K562 (cell line): ENCODE data around the gene NKG7. TPM values are rescaled to one million over a fixed set of nuclear protein-coding genes. Genes with fewer than 3 reads are reported as not detected.

Source experiments
- ERF ChIP-seq: fragments of 450-650 bp; formaldehyde crosslinking; IDR thresholded peaks from 2 replicates; pipeline ENCODE4 v1.4.0; 2020; ENCODE audit warnings: mild to moderate bottlenecking, mixed read lengths
- FOXP1 ChIP-seq: sonication (generic); formaldehyde crosslinking; IDR thresholded peaks from 2 replicates; pipeline ENCODE4 v1.8.0; 2022; ENCODE audit warnings: mild to moderate bottlenecking, missing genetic modification reagents
- MTA2 ChIP-seq: fragments of 450-650 bp; IDR thresholded peaks from 2 replicates; pipeline ENCODE4 v1.6.1; 2016; ENCODE audit warnings: low read depth
- PML ChIP-seq: IDR thresholded peaks from 2 replicates; pipeline ENCODE4 v1.6.1; 2012; ENCODE audit warnings: low read length, inconsistent platforms
- PPARD ChIP-seq: fragments of 250-450 bp; sonication (Bioruptor Pico); IDR thresholded peaks from 2 replicates; pipeline ENCODE4 v1.8.0; 2022; ENCODE audit warnings: inconsistent platforms, mild to moderate bottlenecking, moderate library complexity
- SMARCE1 ChIP-seq: fragments of 450-650 bp; IDR thresholded peaks from 2 replicates; pipeline ENCODE4 v1.7.1; 2016; ENCODE audit warnings: mild to moderate bottlenecking
- TAF1 ChIP-seq: IDR thresholded peaks from 2 replicates; pipeline ENCODE4 v1.6.1; 2011; ENCODE audit warnings: mild to moderate bottlenecking, low read length, moderate library complexity; ENCODE audit not compliant: insufficient read depth, control insufficient read depth, severe bottlenecking; ENCODE audit errors: extremely low read depth
- TEAD4 ChIP-seq, 2 experiments: sonication (generic) in 1 of 2; formaldehyde crosslinking in 1 of 2; IDR thresholded peaks; 2 replicates each; pipeline versions ENCODE4 v1.6.1 to v1.8.0; 2012 to 2022; ENCODE audit warnings: borderline replicate concordance in 1 of 2, inconsistent platforms in 1 of 2, low read length in 1 of 2, mild to moderate bottlenecking in 1 of 2, missing genetic modification reagents in 1 of 2
- ZNF407 ChIP-seq: fragments of 450-650 bp; IDR thresholded peaks from 2 replicates; pipeline ENCODE4 v1.6.1; 2016; ENCODE audit warnings: low read depth
- polyA plus RNA-seq, 8 experiments: library from polyadenylated mRNA; depleted of rRNA in 4 of 8; stranded (reverse) in 5 of 8; unstranded in 3 of 8; fragments of >200 nt; fragmentation: Nextera tagmentation in 2 of 8; fragmentation: Illumina TruSeq in 1 of 8; extraction: Ambion mirVana in 2 of 8; extraction: Trizol in 1 of 8; gene quantifications; 2 replicates each; pipeline versions ENCODE4 v1.2.1 to v1.2.3, GENCODE V29; 2011 to 2014; ENCODE audit warnings: inconsistent platforms in 1 of 8, missing spikeins in 1 of 8
- total RNA-seq, 7 experiments: library from RNA; depleted of rRNA in 6 of 7; stranded (reverse); fragments of >200 nt in 6 of 7; fragmentation: Illumina TruSeq in 2 of 7; extraction: Trizol in 2 of 7; gene quantifications; 2 replicates each; pipeline versions ENCODE4 v1.2.1 to v1.2.3, GENCODE V29; 2011 to 2021; ENCODE audit warnings: low replicate concordance in 1 of 7
- TF ChIP-seq, protein P1 (sequence below), 2 experiments: fragments of 450-650 bp; IDR thresholded peaks; 2 replicates each; pipeline ENCODE4 v1.6.1; 2018; ENCODE audit warnings: mild to moderate bottlenecking in 2 of 2, low read depth in 1 of 2; ENCODE audit not compliant: partially characterized antibody in 2 of 2
- TF ChIP-seq, protein P2 (sequence below), 2 experiments: fragments of 200-800 bp in 1 of 2; sonication (Bioruptor generic) in 1 of 2; sonication (generic) in 1 of 2; formaldehyde crosslinking in 1 of 2; IDR thresholded peaks in 1 of 2; conservative IDR thresholded peaks in 1 of 2; 2 replicates each; pipeline versions ENCODE4 v1.5.0 to v1.6.1; 2016 to 2020; ENCODE audit warnings: missing compliant biosample characterization in 1 of 2, missing genetic modification characterization in 1 of 2, missing genetic modification reagents in 1 of 2

NKG7 gene
- total and polyA plus RNA-seq, 9 of the 15 experiments (the other 6 are each of a cell fraction or from before 2014, with no cell fraction given), result 0.30 to 0.70 (median 0.51) TPM; not detected in 2

- TF ChIP-seq ZNF407 (peak; percentile 47; the same call in 1 of the 2 replicates), PPARD (CRISPR knock-in tag) (no peak), SMARCE1 (no peak; the same call in none of the 2 replicates), TEAD4 (IDR thresholded peaks at IDR 0.05; ENCODE audit: low read length) (0 out of 2 replicates have a peak, but pooled peaks have one; percentile 1), TEAD4 (CRISPR knock-in tag; IDR thresholded peaks at IDR 0.05; ENCODE audit: borderline replicate concordance) (no peak), FOXP1 (CRISPR knock-in tag) (no peak), PML (peak; percentile 77; the same call in 1 of the 2 replicates), TAF1 (peak; percentile 88), ERF (CRISPR knock-in tag) (no peak), MTA2 (0 out of 2 replicates have a peak, but pooled peaks have one; percentile 31)
- TF ChIP-seq, protein P1, sequence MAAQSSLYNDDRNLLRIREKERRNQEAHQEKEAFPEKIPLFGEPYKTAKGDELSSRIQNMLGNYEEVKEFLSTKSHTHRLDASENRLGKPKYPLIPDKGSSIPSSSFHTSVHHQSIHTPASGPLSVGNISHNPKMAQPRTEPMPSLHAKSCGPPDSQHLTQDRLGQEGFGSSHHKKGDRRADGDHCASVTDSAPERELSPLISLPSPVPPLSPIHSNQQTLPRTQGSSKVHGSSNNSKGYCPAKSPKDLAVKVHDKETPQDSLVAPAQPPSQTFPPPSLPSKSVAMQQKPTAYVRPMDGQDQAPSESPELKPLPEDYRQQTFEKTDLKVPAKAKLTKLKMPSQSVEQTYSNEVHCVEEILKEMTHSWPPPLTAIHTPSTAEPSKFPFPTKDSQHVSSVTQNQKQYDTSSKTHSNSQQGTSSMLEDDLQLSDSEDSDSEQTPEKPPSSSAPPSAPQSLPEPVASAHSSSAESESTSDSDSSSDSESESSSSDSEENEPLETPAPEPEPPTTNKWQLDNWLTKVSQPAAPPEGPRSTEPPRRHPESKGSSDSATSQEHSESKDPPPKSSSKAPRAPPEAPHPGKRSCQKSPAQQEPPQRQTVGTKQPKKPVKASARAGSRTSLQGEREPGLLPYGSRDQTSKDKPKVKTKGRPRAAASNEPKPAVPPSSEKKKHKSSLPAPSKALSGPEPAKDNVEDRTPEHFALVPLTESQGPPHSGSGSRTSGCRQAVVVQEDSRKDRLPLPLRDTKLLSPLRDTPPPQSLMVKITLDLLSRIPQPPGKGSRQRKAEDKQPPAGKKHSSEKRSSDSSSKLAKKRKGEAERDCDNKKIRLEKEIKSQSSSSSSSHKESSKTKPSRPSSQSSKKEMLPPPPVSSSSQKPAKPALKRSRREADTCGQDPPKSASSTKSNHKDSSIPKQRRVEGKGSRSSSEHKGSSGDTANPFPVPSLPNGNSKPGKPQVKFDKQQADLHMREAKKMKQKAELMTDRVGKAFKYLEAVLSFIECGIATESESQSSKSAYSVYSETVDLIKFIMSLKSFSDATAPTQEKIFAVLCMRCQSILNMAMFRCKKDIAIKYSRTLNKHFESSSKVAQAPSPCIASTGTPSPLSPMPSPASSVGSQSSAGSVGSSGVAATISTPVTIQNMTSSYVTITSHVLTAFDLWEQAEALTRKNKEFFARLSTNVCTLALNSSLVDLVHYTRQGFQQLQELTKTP (IDR thresholded peaks at IDR 0.05; ENCODE audit: low read depth in 1 of 2, partially characterized antibody in 2 of 2), result peak in 1 of 2 experiments; percentile 76
- TF ChIP-seq, protein P2, sequence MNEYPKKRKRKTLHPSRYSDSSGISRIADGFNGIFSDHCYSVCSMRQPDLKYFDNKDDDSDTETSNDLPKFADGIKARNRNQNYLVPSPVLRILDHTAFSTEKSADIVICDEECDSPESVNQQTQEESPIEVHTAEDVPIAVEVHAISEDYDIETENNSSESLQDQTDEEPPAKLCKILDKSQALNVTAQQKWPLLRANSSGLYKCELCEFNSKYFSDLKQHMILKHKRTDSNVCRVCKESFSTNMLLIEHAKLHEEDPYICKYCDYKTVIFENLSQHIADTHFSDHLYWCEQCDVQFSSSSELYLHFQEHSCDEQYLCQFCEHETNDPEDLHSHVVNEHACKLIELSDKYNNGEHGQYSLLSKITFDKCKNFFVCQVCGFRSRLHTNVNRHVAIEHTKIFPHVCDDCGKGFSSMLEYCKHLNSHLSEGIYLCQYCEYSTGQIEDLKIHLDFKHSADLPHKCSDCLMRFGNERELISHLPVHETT (CRISPR knock-in tag; conservative IDR thresholded peaks at IDR 0.05 in 1 of 2, IDR thresholded peaks at IDR 0.05 in 1 of 2), result peak in 1 of 2 experiments; percentile 41; a peak in 2 of 4 replicates
These were observed 5.8 kb downstream of the NKG7 start (continued) for GRCh38 chr19:51366389-51367254.
